Measurements from ENCODE around the gene DCTN5.

DCTN5 gene

DNA sequence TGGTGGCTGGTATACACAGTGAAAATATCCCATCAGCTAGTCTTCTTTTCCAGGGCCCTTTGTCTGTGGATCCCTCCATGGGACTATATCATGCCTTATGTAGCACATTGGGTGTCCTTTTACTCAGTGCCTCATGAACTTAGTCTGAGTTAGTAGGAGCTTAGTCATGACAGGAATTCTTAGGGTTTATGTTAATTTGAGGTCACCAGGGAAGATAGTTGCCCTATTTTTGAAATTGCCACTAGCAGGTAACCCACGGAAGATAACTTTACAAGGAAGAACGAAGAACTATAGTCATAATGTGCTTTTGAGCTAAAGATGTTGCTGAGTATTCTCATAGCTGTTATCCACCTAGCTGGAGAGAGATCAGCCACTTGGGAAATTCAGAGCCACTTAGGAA, 22.7 kb downstream of the DCTN5 start:
- no peak for DNase-seq (ENCODE audit: low read depth in 2 of 2)

GRCh38 chr16:23666571-23667354, 25.5 kb downstream of the DCTN5 start:
- DNase-seq (ENCODE audit: low read depth in 2 of 2) = no peak

GRCh38 chr16:23667355-23667659, 26.0 kb downstream of the DCTN5 start:
- no peak for DNase-seq (ENCODE audit: low read depth in 2 of 2)

DNA sequence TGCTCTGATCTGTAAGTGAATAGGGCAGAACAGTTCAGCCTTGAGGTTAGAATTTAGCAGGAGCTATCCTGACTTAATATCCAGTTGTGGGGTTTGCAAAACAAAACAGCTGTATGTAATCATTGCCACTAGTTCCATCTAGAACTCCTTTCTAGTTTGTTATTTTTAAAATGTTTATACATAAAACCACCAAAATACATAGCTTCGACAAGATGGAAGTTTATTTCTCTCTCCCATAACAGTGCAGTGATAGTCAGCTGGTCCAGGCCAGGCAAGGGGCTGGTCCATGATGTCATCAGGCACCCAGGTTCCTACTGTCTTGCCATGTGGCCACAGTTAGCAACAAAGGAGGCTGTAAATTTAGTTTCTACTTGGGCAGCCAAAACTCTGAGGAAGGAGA, 27.0 kb downstream of the DCTN5 start:
- DNase-seq (ENCODE audit: low read depth in 2 of 2) = no peak

GRCh38 chr16:23668873-23669272, 27.6 kb downstream of the DCTN5 start:
- no peak for DNase-seq (ENCODE audit: low read depth in 2 of 2)

GRCh38 chr16:23670137-23670776, 29.0 kb downstream of the DCTN5 start:
- DNase-seq (ENCODE audit: low read depth in 2 of 2) = no peak

DNA sequence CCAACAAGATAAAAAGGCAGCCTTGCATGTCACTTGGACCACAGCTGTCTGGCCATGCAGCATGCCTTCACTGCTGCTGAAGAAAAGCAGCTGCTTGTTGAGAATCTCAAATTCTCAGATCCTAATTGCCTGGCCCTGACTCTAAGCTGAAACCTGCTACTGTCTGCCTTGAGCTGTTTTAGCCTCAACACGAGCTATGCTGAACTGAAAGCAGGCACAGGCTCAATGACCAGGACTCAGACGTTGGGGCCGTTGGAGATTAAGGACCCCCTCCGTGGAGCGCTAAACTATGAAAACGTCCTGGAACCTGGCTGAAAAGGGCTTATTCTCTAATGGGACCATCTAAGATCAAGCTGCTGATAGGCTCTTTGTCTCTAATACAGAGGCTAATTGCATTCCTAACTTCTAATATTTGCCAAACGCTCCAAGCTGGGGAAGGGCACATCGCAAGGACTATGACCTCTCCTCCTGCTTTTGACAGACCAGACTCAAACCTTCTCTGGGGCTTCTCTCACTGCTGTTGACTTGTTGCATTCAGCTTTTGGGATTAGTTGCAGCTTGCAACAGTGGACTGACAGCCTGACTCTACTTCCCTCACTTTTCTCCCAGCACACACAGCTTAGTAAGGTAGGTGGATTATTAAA, 32.8 kb downstream of the DCTN5 start:
- no peak for DNase-seq (ENCODE audit: low read depth in 2 of 2)

DNA sequence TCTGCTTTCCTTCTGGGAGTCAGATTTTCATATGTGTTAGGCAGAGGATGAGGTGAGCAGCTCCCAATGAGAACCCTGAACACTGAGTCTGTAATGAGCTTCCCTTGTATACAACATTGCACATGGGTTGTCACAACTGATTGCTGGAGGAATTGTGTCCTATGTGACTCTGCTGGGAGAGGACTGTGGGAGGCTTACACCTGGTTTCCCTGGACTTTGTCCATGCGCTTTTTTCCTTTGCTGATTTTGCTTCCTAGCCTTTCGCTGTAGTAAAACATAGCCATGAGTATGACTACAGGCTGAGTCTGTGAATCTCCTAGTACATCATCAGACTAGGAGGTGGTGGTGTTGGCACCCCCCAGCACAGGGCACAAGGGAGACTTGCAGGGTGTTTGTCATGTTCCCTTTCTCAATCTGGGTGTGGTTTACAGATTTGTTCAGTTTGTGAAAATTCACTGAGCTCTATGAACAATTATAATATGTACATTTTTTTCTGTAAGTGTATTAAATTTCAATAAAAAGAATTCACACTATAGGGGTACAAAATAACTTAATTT, 35.7 kb downstream of the DCTN5 start:
- DNase-seq (ENCODE audit: low read depth in 2 of 2) = no peak

DNA sequence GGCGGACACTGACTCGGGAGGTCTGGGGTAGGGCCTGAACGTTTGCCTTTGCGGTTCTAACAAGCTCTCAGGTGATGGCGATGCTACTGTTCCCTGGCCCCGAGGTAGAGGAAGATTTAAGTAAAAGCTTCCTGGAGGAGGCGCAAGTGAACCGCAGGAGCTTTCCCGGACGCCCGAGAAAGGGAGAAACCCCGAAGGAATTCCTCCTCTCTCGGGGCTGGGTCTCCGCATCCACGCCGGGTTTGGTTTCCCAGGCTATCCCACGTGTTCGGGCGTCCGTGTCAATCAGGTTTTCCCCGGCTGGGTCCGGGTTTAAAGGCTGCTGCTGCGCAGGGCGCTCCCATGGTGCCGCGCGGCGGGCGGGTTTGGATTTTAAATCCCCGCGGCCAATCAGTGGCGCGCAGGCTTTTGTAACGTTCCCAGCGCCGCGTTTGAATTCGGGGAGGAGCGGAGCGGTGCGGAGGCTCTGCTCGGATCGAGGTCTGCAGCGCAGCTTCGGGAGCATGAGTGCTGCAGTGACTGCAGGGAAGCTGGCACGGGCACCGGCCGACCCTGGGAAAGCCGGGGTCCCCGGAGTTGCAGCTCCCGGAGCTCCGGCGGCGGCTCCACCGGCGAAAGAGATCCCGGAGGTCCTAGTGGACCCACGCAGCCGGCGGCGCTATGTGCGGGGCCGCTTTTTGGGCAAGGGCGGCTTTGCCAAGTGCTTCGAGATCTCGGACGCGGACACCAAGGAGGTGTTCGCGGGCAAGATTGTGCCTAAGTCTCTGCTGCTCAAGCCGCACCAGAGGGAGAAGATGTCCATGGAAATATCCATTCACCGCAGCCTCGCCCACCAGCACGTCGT, 37.4 kb downstream of the DCTN5 start, which contains the start of gene PLK1:
Gene PLK1 (plus strand): TSS at position 460 of the 844 bp plus-strand sequence. CDS start 44 bp downstream, at position 504.
- DNase-seq (ENCODE audit: low read depth in 2 of 2) = peak; percentile 34 to 35

DNA sequence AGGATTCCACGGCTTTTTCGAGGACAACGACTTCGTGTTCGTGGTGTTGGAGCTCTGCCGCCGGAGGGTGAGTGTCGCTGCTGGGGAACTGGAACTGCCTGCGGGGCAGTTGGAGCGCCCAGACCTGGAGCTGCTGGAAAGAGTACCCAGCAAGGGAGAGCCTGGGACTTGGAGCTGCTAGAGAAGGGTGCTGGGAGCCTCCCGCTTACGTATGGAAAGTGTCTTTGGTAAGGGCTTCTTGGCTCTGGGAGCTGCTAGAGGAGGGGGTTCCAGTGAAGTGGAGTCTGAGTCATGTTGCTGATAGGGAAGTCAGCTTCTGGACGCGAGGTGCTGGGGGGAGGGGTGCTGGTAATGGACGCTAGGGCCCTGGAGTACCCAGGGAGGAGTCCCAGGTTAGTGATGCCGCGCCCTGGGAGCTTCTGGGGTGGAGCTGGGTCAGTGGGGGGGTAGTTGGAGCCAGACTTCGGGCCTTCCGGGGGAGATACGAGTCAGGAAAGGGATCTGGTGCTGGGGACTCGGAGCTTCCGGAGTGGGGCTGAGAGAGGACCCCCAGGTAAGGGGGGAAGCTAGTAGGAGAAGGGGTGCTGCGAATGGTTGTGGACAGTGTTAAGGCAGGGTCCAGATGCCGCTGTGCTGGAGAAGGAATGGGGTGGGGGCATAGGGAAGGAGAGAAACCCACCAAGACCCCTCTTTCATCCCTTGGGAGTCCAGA, 38.2 kb downstream of the DCTN5 start:
- DNase-seq (ENCODE audit: low read depth in 2 of 2) = no peak

- DNase-seq (ENCODE audit: low read depth in 2 of 2) = no peak
Observed at GRCh38 chr16:23679986-23680336, 38.7 kb downstream of the DCTN5 start.

GRCh38 chr16:23682181-23682580, 40.9 kb downstream of the DCTN5 start:
- DNase-seq (ENCODE audit: low read depth in 2 of 2) = no peak

GRCh38 chr16:23683487-23683886, 42.2 kb downstream of the DCTN5 start:
- DNase-seq (ENCODE audit: low read depth in 2 of 2) = no peak

DNA sequence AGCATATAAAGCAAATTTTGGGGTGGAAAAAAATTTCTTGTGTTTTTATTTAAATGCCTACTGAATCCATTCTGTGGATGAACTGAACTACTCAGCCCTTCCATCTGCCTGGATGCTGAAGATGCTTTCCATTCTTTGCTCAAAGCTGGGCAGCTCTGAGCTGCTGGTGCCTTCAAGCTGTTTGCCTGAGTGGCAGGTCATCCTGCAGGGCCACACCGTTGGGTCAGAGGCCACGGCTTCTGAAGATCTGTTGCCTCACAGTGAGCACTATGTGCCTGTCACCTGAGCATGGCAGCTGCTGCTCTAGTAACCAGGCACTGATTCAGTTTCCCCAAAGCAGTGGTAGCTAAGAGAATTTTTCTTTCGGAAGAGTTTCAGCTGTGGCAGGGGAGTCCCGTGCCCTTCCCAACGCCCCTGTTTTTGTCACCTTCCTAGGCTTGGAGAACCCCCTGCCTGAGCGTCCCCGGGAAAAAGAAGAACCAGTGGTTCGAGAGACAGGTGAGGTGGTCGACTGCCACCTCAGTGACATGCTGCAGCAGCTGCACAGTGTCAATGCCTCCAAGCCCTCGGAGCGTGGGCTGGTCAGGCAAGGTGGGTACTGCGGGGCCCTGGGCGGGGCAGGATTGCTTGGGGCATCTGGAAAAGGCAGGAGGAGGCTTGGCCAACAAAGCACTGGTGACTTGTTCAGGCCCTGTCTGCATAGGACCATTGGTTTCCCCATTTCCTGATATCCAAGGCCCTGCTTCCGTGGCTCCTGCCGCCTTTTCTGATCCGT, 46.0 kb downstream of the DCTN5 start:
- DNase-seq (ENCODE audit: low read depth in 2 of 2) = no peak

DNA sequence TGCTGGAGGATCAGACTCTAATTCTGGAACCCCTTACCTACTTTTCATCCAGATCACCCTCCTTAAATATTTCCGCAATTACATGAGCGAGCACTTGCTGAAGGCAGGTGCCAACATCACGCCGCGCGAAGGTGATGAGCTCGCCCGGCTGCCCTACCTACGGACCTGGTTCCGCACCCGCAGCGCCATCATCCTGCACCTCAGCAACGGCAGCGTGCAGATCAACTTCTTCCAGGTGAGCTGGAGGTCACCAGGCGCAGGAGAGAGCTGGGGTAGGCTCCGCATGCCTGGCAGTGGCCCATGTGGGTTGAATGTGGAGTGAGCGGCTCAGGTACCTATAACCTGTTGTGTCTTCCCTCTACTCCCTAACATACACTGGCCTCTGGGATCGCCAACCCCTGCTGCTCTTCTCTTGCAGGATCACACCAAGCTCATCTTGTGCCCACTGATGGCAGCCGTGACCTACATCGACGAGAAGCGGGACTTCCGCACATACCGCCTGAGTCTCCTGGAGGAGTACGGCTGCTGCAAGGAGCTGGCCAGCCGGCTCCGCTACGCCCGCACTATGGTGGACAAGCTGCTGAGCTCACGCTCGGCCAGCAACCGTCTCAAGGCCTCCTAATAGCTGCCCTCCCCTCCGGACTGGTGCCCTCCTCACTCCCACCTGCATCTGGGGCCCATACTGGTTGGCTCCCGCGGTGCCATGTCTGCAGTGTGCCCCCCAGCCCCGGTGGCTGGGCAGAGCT, 48.3 kb downstream of the DCTN5 start:
- DNase-seq (ENCODE audit: low read depth in 2 of 2) = no peak

DNA sequence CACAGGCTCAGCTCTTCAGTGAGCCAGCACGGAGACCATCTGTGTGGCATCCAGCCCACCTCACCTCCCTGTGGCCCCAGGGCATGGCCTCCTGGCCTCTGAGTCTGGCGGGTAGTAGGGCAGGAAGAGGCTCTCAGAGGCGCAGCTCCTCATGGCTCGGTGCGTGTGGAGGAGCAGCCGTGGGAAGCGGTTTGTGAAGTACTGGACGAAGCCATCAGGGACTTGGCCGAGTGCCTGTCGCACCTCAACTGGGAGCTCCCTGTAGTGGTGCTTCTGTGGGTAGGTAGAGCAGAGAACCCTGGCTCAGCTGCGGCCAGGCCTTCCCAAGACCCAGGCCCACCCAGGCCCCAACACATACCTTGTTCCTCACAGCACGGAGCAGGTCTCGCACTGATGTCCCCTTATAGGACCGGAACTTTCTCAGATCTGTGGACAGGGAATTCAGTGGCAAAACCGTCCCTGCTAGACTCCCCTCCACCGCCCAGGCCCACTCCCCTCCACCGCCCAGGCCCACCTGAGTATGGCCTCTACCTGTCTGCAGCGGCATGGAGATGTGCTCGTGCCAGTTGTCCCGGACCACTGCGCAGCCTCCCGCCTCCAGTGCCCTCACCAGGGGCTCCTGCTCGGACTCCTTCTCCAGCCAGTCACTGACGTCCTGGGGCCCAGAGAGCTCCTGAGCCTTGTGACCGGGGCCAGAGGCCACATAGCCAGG, 49.7 kb downstream of the DCTN5 start:
- no peak for DNase-seq (ENCODE audit: low read depth in 2 of 2)

DNA sequence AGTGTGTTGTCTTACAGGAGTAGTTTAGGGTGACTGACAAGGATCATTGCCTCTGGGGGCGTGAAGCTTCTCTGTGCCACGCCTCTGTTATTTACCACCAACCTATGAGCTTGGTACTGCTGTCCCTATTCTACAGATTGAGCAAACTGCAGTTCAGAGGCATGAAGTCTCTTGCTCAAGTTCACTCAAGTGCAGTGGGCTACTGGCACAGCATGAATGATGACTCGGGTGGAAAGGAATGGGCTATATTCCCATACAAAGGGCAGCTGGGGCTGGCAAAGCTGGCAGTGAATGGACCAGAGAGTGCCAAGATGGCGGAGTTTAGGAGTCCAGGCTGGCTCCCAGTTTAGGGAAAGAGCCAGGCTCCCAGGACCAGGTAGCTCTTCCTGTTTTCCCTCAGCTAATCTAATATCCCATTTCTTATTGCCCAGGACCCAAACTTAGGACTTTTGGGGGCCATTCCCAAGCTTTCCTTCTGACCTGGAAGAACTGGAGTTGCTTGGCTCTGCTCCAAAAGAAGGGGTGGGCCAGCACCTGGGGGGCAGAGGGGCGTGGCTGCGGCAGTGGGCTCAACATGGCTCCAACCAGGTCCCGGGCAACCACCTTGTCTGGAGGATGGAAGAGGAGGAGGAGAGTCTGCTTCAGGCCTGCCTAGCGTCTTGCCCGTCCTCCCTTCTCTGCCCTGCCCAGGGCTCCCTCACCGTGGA, 50.4 kb downstream of the DCTN5 start:
- DNase-seq (ENCODE audit: low read depth in 2 of 2) = no peak

DNA sequence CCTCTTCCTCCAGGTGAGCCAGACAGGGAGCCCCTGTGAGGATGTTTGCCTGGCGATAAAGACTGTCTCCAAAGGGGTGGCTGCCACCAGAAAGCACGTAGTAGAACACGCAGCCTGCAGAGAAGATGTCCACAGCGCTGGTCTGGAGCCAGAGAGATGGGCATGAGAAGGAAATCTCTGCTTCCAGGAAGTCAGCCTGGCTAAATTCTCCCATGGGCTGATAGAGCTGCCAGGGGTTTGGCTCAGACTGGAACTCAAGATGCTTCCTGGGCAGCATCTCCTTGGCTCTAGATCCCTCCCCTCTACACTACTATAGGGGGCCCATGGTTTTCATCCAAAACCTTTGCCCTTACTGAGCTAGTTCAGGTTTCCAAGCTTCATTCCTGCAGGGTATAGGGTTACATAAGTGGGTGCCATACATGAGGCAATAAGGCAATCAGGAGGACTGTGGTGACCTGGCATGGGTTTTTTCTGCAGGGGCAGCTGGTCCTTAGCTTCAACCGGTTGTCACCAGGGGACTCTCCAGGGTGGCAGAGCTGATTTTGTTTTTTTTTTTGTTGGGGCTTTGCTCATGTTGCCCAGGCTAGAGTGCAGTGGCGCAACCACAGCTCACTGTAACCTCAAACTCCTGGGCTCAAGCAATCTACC, 51.0 kb downstream of the DCTN5 start:
- DNase-seq (ENCODE audit: low read depth in 2 of 2) = no peak
